Stimulated activated CD4-positive, alpha-beta T cell treated with anti-CD3 and anti-CD28 coated beads, Interleukin-15, amount 100 ng/mL, for 1 hour (primary cell): ENCODE data around the gene STX4.
"Not testable (repeated sequence)": the region's sequence is repeated elsewhere in the genome, so short reads cannot be mapped to it uniquely, and the experiment has no call there.

Experiments used
- DNase-seq, 2 donors: peaks; one replicate each; pipeline ENCODE4 v3.0.0-alpha.2; 2020; ENCODE audit warnings: low read depth in 1 of 2, low spot score in 1 of 2

Gene STX4

DNA sequence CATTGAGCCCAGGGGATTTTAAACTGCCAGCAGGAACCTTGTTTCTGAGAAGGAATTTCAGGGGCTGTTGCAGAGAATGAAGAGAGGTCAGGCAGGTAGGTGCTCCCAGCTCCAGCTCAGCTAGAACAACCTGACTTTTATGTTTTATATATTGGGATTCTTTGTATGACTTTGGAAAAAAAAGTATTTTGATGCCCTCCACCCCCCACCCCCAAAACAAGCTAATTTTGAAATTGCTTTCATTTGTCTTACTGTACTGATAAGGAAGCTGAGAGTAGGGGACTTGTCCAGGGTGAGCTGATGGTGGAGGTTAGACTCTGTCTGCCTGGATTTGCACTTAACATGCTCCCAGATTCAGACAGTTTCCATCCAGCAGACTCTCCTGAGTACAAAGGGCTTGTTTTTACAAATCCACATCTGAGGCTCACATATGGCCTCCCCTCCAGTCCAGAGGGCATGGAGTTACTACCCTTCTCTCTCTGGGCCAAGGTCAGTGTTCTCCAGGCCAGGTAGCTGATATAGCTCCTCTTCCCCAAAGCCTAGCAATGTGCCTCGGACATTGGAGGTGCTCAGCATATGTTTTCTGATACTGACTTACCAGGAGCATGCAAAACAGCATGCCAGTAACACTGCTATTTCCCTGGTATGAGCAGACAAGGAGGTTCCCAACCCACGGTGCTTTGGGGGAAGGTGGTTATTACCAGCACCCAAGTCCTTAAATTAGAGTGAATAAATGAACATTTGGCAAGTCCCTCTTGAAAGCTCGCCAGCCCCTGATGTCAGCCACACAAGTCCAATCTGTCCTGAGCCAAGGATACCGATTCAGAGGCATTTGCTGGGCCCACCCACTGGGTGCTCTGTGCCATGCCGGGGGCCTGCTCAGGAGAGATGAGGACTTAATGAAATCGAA lies 34.3 kb upstream of the STX4 start:
- DNase-seq = no peak

DNA sequence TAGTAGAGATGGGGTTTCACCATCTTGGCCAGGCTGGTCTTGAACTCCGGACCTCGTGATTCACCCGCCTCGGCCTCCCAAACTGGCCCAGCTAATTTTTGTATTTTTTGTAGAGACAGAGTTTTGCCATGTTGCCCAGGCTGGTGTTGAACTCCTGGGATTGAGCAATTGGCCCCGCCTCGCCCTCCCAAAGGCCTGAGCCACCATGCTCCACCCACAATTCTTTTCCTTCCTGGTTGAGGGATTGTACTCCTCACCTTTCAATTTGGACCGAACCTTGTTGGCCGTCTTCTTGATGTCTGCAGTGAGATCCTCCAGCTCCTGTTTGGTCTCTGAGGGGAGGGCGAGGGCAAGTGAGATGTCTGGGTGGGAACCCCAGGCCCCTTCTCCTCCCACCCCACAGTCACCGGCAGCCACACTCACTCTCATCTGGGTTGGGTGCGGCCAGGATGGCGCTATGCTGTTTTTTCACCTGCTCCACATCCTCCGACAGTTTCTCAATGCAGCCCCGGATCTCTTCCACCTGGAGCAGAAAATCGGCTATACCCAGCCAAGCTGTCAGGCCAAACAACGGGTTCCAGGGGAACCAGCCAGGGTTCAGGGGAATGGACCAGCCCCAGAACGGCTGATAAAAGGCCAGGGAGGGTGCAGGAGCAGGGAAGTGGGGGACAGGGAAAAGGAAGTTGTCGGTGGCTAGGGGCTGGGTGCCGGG lies 32.5 kb upstream of the STX4 start:
- DNase-seq = no peak

DNA sequence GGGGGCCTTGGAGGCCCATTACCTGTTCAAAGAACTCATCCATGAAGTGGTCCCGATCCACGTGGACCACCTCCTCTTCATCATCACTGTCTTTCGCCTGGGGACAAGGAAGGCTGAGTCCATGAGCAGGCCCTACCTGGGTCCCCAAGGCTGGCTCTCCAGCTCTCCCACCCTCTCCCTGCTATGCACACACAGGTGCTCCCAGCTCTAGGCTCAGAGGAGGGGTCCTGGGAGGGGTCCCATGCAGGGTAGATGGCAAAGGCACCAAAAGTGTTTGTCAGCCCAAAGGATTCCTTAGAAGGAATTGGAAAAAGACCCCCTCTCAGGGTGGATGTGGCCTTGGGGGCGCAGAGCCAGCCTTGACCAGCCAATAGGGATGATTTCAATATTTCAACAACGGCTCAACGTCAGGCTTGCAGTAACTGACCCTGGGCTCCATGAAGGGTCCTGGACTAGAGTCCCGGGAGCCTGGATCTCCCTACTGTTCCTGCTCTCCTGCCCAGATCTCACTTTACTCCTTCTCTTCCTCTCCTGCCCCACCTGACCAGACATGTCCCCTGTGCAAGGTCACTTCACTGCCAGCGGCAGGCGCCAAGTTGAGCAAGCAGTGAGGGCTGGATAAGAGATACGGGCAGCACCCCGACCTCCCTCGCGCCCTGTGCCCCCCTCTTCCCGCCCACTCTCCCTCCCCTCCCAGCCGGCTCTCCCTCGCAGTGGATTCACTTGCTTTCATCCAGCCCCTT lies 31.7 kb upstream of the STX4 start:
- no peak for DNase-seq

DNA sequence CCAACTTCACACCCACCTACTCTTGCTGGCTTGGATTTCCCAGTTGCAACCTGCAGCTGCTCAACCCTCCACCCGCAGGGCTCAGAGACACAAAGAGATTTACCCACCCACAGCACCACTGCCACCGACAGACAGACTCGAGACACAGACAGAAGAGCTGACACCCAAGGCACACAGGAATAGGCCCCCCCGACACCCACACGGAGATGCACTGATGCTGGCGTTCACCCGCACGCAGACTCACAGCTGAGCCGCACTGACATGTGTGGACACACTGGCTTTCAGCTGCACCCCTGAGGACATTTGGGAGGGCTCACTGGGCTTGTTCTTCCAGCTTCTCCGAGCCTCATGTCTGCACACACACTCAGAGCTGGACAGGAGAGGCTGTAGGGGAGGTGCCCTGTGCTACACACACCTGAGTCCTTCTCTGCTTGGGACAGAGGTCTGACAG lies 31.1 kb upstream of the STX4 start:
- DNase-seq = no peak

DNA sequence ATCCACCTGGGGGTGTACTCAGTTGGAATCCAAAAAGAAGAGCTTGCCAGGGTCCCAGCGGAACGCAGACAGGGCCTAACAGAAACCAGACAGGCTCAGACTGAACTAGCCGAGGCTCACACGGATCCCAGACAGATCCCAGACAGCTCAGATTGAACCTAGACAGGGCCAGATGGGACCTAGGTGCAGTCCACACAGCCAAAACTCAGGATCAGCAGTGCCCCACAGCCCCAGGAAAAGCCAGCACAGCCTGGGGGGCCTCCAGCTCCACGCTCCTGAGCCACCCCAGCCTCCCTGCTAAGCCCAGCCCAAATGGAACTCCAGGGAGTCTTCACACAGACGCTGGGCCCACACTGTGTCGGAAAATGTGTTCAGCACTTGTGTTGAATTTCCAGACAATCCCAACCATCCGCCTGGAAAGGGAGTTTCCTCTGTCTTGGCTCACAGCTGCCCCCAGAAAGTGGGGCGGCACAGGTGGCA lies 30.5 kb upstream of the STX4 start:
- no peak for DNase-seq

DNA sequence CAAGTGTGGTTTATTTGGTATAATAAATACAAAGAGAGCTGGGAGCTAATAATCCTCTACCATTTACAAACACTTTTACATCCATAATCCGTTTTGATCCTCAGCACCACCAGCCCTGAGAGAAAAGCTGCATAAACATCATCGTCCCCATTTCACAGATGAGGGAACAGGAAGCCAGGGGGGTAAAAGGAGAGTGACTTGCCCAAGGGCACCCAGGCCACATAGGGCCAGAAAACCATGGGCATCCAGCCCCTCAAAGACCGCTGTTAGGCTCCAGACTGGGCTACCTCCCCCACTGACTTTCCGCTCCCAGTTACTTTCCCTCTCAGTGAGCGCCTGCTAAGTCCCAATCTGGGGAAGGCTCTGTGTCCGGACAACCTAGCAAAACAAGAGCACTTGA lies 29.6 kb upstream of the STX4 start:
- no peak for DNase-seq

DNA sequence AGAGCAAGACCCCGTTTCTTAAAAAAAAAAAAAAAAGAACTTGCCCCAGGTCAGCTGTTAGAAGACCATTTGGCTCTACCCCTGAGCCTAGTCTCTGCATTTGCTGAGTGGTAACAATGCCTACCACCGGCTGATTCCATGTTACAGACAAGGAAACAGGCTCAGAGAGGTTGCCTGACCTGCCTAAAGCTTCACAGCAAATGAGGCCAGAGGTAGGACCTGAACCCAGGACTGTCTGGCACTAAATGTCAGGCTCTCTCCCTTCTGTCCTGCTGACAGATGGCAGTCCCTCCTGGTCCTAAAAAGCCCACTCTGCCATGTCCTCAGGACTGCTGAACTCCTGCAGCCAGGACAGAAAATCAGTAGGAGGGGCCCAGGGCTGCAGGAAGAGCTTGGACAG lies 28.7 kb upstream of the STX4 start:
- DNase-seq = no peak

DNA sequence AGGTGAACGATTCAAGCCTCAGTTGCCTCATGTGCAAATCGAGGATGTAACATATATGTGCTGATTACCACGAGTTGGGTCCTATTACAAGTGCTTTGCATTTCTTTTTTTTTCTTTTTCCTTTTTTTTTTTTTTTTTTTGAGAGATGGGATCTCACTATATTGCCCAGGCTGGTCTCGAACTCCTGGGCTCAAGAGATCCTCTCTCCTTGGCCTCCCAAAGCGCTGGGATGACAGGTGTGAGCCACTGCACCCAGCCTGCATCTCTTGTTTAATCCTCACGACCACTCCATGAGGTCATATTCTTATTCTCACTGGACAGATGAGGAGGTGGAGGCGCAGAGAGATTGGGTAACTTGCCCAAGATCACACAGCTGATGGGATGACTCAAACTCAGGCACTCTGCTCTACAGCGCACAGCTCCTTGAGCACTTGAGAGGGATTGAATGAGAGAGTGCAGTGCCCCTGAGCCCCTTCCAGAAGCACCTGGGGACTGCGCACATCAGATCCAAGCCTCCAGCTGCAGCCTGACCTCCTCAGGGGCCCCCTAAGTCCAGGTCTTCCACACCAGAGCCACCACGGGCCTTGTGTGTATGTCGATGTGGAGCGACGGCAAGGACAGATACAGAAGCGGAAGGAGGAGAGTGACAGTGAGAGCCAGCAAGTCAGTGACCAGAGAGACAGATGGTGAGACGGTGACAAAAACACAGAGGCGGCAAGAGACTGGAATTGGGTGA lies 27.8 kb upstream of the STX4 start:
- DNase-seq = no peak

DNA sequence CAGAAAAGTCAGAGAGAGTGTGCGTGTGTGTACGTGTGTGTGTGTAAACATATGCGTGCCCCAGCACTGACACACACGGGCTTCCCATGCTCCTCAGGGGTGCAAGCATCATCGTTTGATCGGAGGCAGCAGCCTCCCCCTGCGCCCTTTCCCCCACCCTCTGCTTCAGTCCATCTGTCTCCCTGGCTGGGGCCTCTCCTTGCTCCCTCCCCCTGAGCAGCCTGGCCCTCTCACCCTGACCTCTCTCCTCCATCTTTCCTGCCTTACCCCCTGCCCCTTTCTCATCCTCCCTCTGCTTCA lies 27.3 kb upstream of the STX4 start:
- no peak for DNase-seq

DNA sequence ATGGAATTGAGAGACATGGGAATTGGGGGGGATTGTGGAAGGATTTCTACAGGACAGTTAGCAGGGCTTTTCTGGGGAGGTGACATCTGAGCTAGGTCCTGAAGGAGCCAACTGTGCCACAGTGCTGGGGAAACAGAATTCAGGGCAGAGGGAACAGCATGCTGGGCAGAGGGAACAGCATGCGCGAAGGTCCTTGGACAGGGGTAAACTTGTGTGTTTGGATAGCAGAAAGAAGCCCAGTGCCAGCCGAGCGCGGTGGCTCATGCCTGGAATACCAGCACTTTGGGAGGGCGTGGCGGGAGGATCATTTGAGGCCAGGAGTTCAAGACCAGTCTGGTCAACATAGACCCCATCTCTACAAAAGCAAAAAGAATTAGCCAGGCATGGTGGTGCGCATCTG lies 26.8 kb upstream of the STX4 start:
- DNase-seq = no peak

DNA sequence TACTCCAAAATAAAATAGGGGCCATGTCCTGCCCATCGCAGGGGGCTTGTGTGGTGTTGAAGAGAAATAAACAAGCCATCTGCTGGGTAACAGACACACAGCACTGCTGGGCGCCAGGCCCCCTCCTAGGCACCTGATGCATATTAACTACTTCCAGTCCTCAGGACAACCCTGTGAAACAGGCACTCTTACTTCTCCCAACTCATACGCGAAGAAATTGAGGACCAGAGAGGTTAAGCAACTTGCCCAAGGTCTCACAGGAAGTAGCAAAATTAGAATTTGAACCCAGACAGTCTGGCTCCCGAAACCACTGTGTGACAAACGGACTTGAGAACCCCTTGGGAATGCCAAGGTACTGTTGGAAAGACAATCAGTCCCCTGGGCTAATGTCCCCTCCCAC lies 25.7 kb upstream of the STX4 start:
- DNase-seq = no peak

DNA sequence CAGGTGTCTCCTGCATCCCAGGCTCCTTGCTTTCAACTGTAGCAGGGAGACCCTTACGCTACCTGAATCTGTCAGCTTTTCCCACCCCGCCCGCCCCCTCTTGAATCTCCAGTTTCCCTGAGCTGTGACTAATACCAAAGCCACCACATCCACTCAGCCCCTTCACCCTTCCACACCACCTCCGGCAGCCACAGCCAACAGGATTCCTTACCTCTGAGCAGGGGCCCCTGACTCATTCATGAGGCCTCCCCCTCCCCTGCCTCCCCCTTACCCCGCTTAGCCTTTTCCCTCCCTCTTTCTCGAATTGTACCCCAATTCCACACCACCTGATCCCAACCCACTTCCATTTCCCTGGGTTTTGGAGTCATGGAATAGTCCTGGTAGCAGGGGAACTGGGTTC lies 25.2 kb upstream of the STX4 start:
- no peak for DNase-seq

DNA sequence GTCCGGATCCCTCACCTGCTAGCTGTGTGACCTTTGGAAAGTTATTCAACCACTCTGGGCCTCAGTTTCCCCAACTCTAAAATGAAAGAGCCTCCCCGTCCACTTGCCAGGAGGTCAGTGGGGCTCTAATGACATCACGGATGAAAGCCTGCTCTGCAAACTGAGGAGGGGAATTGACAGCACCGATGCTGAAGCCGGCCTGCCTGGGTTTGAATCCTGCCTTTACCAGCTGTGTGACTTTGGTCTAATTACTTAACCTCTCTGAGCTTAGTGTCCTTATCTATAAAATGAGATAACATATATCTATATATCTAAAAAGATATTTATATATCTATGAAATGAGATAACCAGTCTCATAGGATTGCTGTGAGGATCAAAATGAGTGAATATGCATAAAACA lies 24.8 kb upstream of the STX4 start:
- no peak for DNase-seq

DNA sequence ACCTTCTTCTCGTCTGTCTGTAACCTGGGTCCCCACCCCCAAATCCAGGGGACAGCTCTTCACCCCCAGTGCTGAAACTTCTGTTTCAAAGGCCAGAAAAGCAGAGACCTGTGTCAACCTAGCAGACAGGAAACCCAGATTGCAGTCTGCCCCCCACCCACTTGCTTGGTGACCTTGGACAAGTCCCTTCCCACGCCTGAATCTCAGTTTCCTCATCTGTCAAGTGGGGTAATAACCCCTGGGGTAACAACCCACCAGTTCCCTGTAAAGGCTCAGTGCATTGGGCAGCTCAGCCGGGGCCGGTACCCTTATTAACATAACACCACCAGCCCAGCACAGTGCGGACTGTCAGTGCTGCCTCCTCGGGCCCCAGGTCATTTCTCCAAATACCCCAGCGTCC lies 24.2 kb upstream of the STX4 start:
- DNase-seq = no peak

DNA sequence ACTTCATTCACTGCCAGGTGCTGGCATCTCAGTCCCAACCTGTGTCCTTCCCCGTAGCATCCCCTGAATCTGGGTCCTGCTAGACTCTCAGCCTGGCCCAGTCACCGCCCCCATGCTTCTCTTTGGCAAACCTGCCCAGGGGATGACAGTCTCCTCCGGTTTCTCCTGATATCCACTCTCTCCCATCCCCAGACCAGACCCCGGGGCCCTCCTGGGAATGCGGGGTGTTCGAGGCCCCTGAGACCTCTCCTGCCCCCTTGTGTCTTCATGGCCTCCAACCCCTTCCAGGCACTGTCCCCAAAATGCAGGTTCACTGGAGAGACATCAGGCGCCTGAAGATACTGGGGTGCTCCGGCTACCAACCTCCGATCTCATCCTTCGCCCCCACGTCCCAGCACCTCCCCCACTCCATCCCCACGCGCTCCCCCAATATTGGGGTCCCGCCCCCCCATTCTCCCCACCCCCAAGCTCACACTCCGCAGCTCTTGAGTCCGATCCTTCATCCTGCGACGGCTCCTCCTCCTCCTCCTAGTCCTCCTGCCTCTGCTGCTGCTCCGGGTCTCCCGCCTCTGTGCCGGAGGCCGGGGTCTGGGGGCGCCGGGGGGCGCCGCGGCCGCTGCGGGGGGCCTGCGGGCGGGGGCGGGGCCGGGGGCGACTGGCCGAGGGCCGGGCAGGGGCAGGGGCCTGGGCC lies 23.3 kb upstream of the STX4 start:
- no peak for DNase-seq

DNA sequence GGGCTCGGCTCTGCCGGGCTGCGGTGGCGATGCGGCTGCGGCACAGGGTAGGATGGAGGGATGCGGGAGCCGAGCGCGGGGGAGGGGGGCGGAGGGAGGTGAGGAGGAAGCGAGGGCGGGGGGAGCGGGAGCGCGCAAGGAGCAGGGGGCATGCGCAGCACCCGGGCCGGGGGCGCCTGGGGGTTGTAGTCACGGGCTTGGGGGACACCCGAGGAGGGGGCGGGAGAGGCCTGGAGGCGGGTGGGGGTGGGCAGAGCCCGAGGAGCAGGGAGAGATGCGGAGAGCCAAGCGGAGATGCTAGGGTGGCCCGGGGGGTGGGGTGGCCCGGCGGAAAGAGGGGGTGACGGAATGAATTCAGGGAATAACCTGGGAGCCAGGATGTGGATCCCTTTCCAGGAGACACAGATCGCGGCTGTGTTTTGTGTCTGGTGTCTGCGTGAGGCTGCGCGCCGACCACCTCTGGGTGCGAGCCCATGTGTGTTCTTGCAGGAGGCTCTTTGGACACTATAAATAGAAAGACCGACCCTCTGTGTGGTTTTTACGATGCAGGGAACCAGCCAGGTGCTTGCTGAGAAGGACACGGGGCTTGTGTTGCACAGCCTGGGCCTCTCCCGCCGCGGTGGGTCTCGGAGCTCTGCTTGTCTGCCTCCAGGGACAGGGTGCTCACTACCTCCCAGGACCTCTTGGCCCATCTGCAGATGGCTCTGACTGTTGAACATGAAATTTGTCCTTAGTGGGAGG lies 22.6 kb upstream of the STX4 start, which contains the start of gene STX1B:
TSS of gene STX1B (minus strand) at position 54 of the 741 bp plus-strand sequence. CDS start 242 bp downstream, outside the sequence.
- peak; percentile 20 to 40 for DNase-seq

DNA sequence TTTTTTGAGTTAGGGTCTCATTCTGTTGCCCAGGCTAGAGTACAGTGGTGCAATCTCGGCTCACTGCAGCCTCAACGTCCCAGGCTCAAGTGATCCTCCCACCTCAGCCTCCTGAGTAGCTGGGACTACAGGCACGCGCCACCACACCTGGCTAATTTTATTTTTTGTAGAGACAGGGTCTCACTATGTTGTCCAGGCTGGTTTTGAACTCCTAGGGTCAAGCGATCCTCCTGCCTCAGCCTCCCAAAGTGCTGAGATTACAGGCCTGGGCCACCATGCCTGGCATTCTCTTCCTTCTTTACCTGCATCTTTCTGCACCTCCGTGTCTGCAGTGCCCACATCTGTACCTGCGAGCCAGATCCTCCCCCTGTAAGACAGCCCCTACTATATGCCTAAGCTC lies 21.5 kb upstream of the STX4 start:
- DNase-seq = not testable (repeated sequence)

DNA sequence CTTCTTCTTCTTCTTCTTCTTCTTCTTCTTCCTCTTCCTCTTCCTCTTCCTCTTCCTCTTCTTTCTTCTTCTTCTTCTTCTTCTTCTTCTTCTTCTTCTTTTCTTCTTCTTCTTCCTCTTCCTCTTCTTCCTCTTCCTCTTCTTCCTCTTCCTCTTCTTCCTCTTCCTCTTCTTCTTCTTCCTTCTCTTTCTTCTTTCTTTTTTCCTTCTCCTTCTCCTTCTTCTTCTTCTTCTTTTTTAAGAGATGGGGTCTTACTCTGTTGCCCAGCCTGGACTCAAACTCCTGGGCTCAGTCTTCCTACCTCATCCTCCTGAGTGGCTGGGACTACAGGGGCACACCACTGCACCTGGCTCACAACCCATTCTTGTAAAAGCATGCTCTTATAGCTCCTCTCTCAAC lies 20.1 kb upstream of the STX4 start:
- DNase-seq = not testable (repeated sequence)

DNA sequence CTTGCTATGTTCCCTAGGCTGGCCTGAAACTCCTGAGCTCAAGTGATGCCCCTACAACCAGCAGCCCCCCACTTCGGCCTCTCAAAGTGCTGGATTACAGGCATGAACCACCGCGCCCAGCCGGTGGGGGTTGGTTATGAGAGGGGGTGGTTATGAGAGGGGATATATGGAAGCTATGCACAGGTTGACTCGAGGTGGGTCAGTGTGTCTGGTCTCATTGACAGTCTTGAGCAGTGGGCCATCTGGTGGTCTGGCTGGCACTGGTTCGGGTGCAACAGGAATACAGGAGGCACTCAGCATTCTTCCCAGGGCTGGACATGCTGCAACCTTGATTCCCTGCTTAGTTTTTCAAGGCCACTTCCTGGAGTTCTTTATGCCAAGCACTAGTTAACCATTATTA lies 17.3 kb upstream of the STX4 start:
- DNase-seq = no peak

DNA sequence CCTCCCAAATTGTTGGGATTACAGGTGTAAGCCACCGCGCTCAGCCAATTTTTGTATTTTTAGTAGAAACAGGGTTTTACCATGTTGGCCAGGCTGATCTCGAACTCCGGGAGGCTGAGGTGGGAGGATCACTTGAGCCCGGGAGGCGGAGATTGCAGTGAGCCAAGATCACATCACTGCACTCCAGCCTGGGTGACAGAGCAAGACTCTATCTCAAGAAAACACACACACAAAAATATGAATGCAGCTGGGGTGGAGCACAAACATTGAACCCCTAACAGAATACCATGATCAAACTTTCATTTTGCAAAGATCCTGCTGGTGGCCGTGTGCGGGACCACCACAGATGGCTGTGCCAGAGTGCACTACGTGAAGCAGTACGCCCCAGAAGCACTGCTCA lies 15.6 kb upstream of the STX4 start:
- DNase-seq = not testable (repeated sequence)
